Endothelial cell (in vitro differentiated cells): ENCODE data around the gene MXRA5. TPM values are rescaled to one million over a fixed set of nuclear protein-coding genes. Genes with fewer than 3 reads are reported as not detected.

Source experiments
- DNase-seq: peaks from one replicate; pipeline ENCODE4 v3.0.0; 2021; ENCODE audit warnings: low spot score
- H3K27ac Mint-ChIP-seq: one replicate; pipeline ENCODE4 v1.8.0; 2021; ENCODE audit warnings: mixed read lengths, inconsistent platforms; ENCODE audit not compliant: unreplicated experiment
- H3K27me3 Mint-ChIP-seq: one replicate; pipeline ENCODE4 v1.8.0; 2021; ENCODE audit warnings: mild to moderate bottlenecking, moderate library complexity, mixed read lengths, inconsistent platforms; ENCODE audit not compliant: unreplicated experiment
- H3K36me3 Mint-ChIP-seq: one replicate; pipeline ENCODE4 v1.8.0; 2021; ENCODE audit warnings: mild to moderate bottlenecking, low read depth, mixed read lengths, inconsistent platforms; ENCODE audit not compliant: unreplicated experiment
- H3K4me1 Mint-ChIP-seq: one replicate; pipeline ENCODE4 v1.8.0; 2021; ENCODE audit warnings: mild to moderate bottlenecking, mixed read lengths, inconsistent platforms; ENCODE audit not compliant: unreplicated experiment
- H3K4me3 Mint-ChIP-seq: one replicate; pipeline ENCODE4 v1.8.0; 2021; ENCODE audit warnings: mild to moderate bottlenecking, mixed read lengths, inconsistent platforms; ENCODE audit not compliant: unreplicated experiment
- H3K9me3 Mint-ChIP-seq: one replicate; pipeline ENCODE4 v1.8.0; 2021; ENCODE audit warnings: mixed read lengths, inconsistent platforms; ENCODE audit not compliant: unreplicated experiment
- CTCF ChIP-seq: fragments of 200-600 bp; sonication (generic); IDR thresholded peaks from one replicate; pipeline ENCODE4 v1.5.0; 2021; ENCODE audit warnings: antibody characterized with exemption; ENCODE audit not compliant: unreplicated experiment
- total RNA-seq: library from RNA; stranded (reverse); fragmentation: NEBNext Ultra II Directional; extraction: Animal tissue kit (Norgen Biotek cat#: 25700); gene quantifications from one replicate; pipeline ENCODE4 v1.2.1, GENCODE V29; 2021; ENCODE audit not compliant: unreplicated experiment

MXRA5 gene
- total RNA-seq, 1 donor from 2014 or later: 4.3 TPM

- H3K4me3 Mint-ChIP-seq: no peak overlapping the region
- H3K27me3 Mint-ChIP-seq: peaks cover 1% of the 10 kb centered on the region
- no peaks in the 10 kb centered on the region for H3K9me3 Mint-ChIP-seq
- DNase-seq: no peak
- no peak for TF ChIP-seq CTCF
- no peaks in the 10 kb centered on the region for H3K4me1 Mint-ChIP-seq
- H3K27ac Mint-ChIP-seq: no peak overlapping the region
- no peaks in the 10 kb centered on the region for H3K36me3 Mint-ChIP-seq
These were observed 82.7 kb downstream of the MXRA5 start for GRCh38 chrX:3263681-3264126.

- Mint-ChIP-seq H3K4me1 (no peaks in the 10 kb centered on the region), H3K27me3 (peaks cover 1% of the 10 kb centered on the region), H3K27ac (no peak overlapping the region), H3K4me3 (no peak overlapping the region), H3K36me3 (no peaks in the 10 kb centered on the region), H3K9me3 (no peaks in the 10 kb centered on the region)
- DNase-seq: no peak
- no peak for TF ChIP-seq CTCF
These were observed 83.6 kb downstream of the MXRA5 start for GRCh38 chrX:3262901-3263300.
